CD4-positive, CD25-positive, alpha-beta regulatory T cell (primary cell): ENCODE data around the gene RAD23B. TPM values are rescaled to one million over a fixed set of nuclear protein-coding genes. Genes with fewer than 3 reads are reported as not detected.

Experiments
- ATAC-seq, 2 donors: fragments of 150-1000 bp; cut with Tn5 transposase; one replicate each; pipeline ENCODE4 v1.10.0; 2021; ENCODE audit warnings: low read depth in 2 of 2, moderate number of reproducible peaks in 2 of 2, moderate library complexity in 1 of 2
- DNase-seq, 3 donors: peaks; one replicate each; pipeline versions ENCODE4 v3.0.0 to v3.0.0-alpha.2; 2012 to 2022; ENCODE audit warnings: mixed read lengths in 1 of 3
- H3K27ac ChIP-seq: one replicate; pipeline ENCODE4 v1.7.0; 2013; ENCODE audit warnings: mild to moderate bottlenecking, low read length; ENCODE audit not compliant: insufficient read depth, poor library complexity, severe bottlenecking
- H3K27me3 ChIP-seq: one replicate; pipeline ENCODE4 v1.7.0; 2013; ENCODE audit warnings: low read length; ENCODE audit not compliant: control insufficient read depth, insufficient read depth
- H3K36me3 ChIP-seq: one replicate; pipeline ENCODE4 v1.7.0; 2013; ENCODE audit warnings: mild to moderate bottlenecking, low read length, moderate library complexity; ENCODE audit not compliant: control insufficient read depth, insufficient read depth
- H3K4me1 ChIP-seq: 2 replicates; pipeline ENCODE4 v1.7.0; 2013; ENCODE audit warnings: mild to moderate bottlenecking, low read length; ENCODE audit not compliant: insufficient read depth, control insufficient read depth, poor library complexity, severe bottlenecking
- H3K4me3 ChIP-seq: one replicate; pipeline ENCODE4 v1.7.0; 2013; ENCODE audit warnings: low read depth, mild to moderate bottlenecking, low read length, moderate library complexity
- H3K9me3 ChIP-seq, 2 experiments: 1 replicate in 1 of 2; 2 replicates in 1 of 2; pipeline ENCODE4 v1.7.0; 2013; ENCODE audit warnings: low read length in 2 of 2, mild to moderate bottlenecking in 1 of 2, moderate library complexity in 1 of 2; ENCODE audit not compliant: control insufficient read depth in 2 of 2
- H3K27ac Mint-ChIP-seq, 3 donors: one replicate each; pipeline ENCODE4 v1.8.0; 2020 to 2022; ENCODE audit warnings: mild to moderate bottlenecking in 3 of 3, mixed read lengths in 3 of 3, moderate library complexity in 2 of 3
- H3K27me3 Mint-ChIP-seq: one replicate; pipeline ENCODE4 v1.8.0; 2022; ENCODE audit warnings: mild to moderate bottlenecking, mixed read lengths
- H3K36me3 Mint-ChIP-seq: one replicate; pipeline ENCODE4 v1.8.0; 2020; ENCODE audit warnings: mixed read lengths
- H3K4me1 Mint-ChIP-seq, 4 donors: one replicate each; pipeline ENCODE4 v1.8.0; 2020 to 2022; ENCODE audit warnings: mixed read lengths in 4 of 4, mild to moderate bottlenecking in 1 of 4
- H3K4me3 Mint-ChIP-seq, 4 donors: one replicate each; pipeline ENCODE4 v1.8.0; 2020 to 2022; ENCODE audit warnings: mild to moderate bottlenecking in 4 of 4, mixed read lengths in 4 of 4, moderate library complexity in 3 of 4
- H3K9me3 Mint-ChIP-seq, 7 donors: one replicate each; pipeline ENCODE4 v1.8.0; 2020 to 2022; ENCODE audit warnings: mixed read lengths in 7 of 7, mild to moderate bottlenecking in 3 of 7, moderate library complexity in 2 of 7
- polyA plus RNA-seq, 4 donors: library from polyadenylated mRNA; unstranded; fragments of 300-500 nt; fragmentation: Illumina TruSeq; gene quantifications; one replicate each; pipeline ENCODE4 v1.2.3, GENCODE V29; 2021
- total RNA-seq: library from RNA; stranded (reverse); gene quantifications from one replicate; pipeline ENCODE4 v1.2.3, GENCODE V29; 2022

RAD23B gene
- total and polyA plus RNA-seq, 5 donors from 2014 or later = 8.9 to 65.4 (median 17.9) TPM

GRCh38 chr9:107313555-107314096 lies 30.5 kb downstream of the RAD23B start:
- no peaks in the 10 kb centered on the region for H3K9me3 Mint-ChIP-seq

GRCh38 chr9:107314763-107315162 lies 31.7 kb downstream of the RAD23B start:
- Mint-ChIP-seq H3K27me3 (no peaks in the 10 kb centered on the region), H3K27ac (peak overlapping the region in 1 of 3 donors; percentile 27), H3K4me1 (peaks cover 49 to 76% (median 70%) of the 10 kb centered on the region in 4 donors), H3K36me3 (peaks cover 57% of the 10 kb centered on the region), H3K4me3 (peak overlapping the region in 2 of 4 donors; percentile 11 to 18), H3K9me3 (no peaks in the 10 kb centered on the region)
- ATAC-seq (no peak), DNase-seq (no peak)
- no peak overlapping the region for H3K27ac ChIP-seq
- no peaks in the 10 kb centered on the region for H3K9me3 ChIP-seq
- H3K4me1 ChIP-seq = peaks cover 18% of the 10 kb centered on the region
- no peaks in the 10 kb centered on the region for H3K27me3 ChIP-seq
- H3K36me3 ChIP-seq = peaks cover 60% of the 10 kb centered on the region
- H3K4me3 ChIP-seq = no peak overlapping the region

More at GRCh38 chr9:107313555-107314096, 30.5 kb downstream of the RAD23B start:
- peaks cover 58 to 84% (median 78%) of the 10 kb centered on the region in 4 donors for H3K4me1 Mint-ChIP-seq
- no peaks in the 10 kb centered on the region for H3K27me3 Mint-ChIP-seq
- DNase-seq (no peak), ATAC-seq (no peak)
- peak overlapping the region; percentile 16 to 72 (median 62) for H3K27ac Mint-ChIP-seq
- Histone ChIP-seq H3K27ac (no peak overlapping the region), H3K36me3 (peaks cover 55% of the 10 kb centered on the region), H3K9me3 (no peaks in the 10 kb centered on the region), H3K4me3 (no peak overlapping the region), H3K27me3 (no peaks in the 10 kb centered on the region), H3K4me1 (peaks cover 24% of the 10 kb centered on the region)
- peaks cover 59% of the 10 kb centered on the region for H3K36me3 Mint-ChIP-seq
- H3K4me3 Mint-ChIP-seq = peak overlapping the region in 1 of 4 donors; percentile 32

GRCh38 chr9:107316795-107317661 lies 33.9 kb downstream of the RAD23B start:
- ATAC-seq = no peak
- Histone ChIP-seq H3K36me3 (peaks cover 69% of the 10 kb centered on the region), H3K4me1 (peaks cover 14% of the 10 kb centered on the region), H3K4me3 (peak overlapping the region; percentile 23), H3K9me3 (no peaks in the 10 kb centered on the region), H3K27me3 (no peaks in the 10 kb centered on the region), H3K27ac (no peak overlapping the region)
- peak overlapping the region in 2 of 4 donors; percentile 1 to 56 for H3K4me3 Mint-ChIP-seq
- H3K27me3 Mint-ChIP-seq = no peaks in the 10 kb centered on the region
- H3K9me3 Mint-ChIP-seq = no peaks in the 10 kb centered on the region
- no peak for DNase-seq
- peaks cover 51% of the 10 kb centered on the region for H3K36me3 Mint-ChIP-seq
- peak overlapping the region; percentile 27 to 84 (median 68) for H3K27ac Mint-ChIP-seq
- H3K4me1 Mint-ChIP-seq = peaks cover 52 to 69% (median 62%) of the 10 kb centered on the region in 4 donors

GRCh38 chr9:107322643-107323042 lies 39.6 kb downstream of the RAD23B start:
- Histone ChIP-seq H3K9me3 (peaks cover 6% of the 10 kb centered on the region in 2 experiments), H3K36me3 (peaks cover 79% of the 10 kb centered on the region), H3K4me3 (no peak overlapping the region), H3K27ac (no peak overlapping the region), H3K4me1 (peaks cover 4% of the 10 kb centered on the region), H3K27me3 (no peaks in the 10 kb centered on the region)
- H3K27me3 Mint-ChIP-seq = no peaks in the 10 kb centered on the region
- H3K4me3 Mint-ChIP-seq = no peak overlapping the region
- H3K9me3 Mint-ChIP-seq = peaks cover 0 to 7% (median 1%) of the 10 kb centered on the region in 7 donors
- H3K27ac Mint-ChIP-seq = peak overlapping the region in 1 of 3 donors; percentile 16
- peaks cover 51% of the 10 kb centered on the region for H3K36me3 Mint-ChIP-seq
- H3K4me1 Mint-ChIP-seq = peaks cover 27 to 32% (median 31%) of the 10 kb centered on the region in 4 donors
- no peak for DNase-seq
- ATAC-seq = no peak

- peaks cover 55% of the 10 kb centered on the region for H3K36me3 Mint-ChIP-seq
Observed at GRCh38 chr9:107323836-107324585, 40.9 kb downstream of the RAD23B start.

GRCh38 chr9:107325842-107326241 lies 42.8 kb downstream of the RAD23B start:
- Histone ChIP-seq H3K36me3 (peaks cover 84% of the 10 kb centered on the region), H3K4me3 (no peak overlapping the region), H3K27ac (no peak overlapping the region), H3K9me3 (peaks cover 6% of the 10 kb centered on the region in 2 experiments), H3K4me1 (no peaks in the 10 kb centered on the region), H3K27me3 (no peaks in the 10 kb centered on the region)
- Mint-ChIP-seq H3K9me3 (peaks cover 0 to 7% (median 1%) of the 10 kb centered on the region in 7 donors), H3K4me1 (peaks cover 13 to 22% (median 16%) of the 10 kb centered on the region in 4 donors), H3K27ac (peak overlapping the region in 1 of 3 donors; percentile 74), H3K27me3 (no peaks in the 10 kb centered on the region), H3K4me3 (no peak overlapping the region), H3K36me3 (peaks cover 61% of the 10 kb centered on the region)
- ATAC-seq = no peak
- DNase-seq = no peak

More at GRCh38 chr9:107323836-107324585, 40.9 kb downstream of the RAD23B start:
- Mint-ChIP-seq H3K9me3 (peaks cover 0 to 7% (median 1%) of the 10 kb centered on the region in 7 donors), H3K27ac (peak overlapping the region in 1 of 3 donors; percentile 32), H3K27me3 (no peaks in the 10 kb centered on the region), H3K4me3 (peak overlapping the region in 1 of 4 donors; percentile 58), H3K4me1 (peaks cover 20 to 27% (median 22%) of the 10 kb centered on the region in 4 donors)
- ATAC-seq = no peak
- DNase-seq = no peak
- peaks cover 6% of the 10 kb centered on the region in 2 experiments for H3K9me3 ChIP-seq
- no peak overlapping the region for H3K4me3 ChIP-seq
- H3K4me1 ChIP-seq = no peaks in the 10 kb centered on the region
- no peak overlapping the region for H3K27ac ChIP-seq
- peaks cover 82% of the 10 kb centered on the region for H3K36me3 ChIP-seq
- no peaks in the 10 kb centered on the region for H3K27me3 ChIP-seq

- Histone ChIP-seq H3K27me3 (no peaks in the 10 kb centered on the region), H3K4me3 (no peak overlapping the region), H3K27ac (no peak overlapping the region), H3K4me1 (no peaks in the 10 kb centered on the region), H3K9me3 (peaks cover 6% of the 10 kb centered on the region in 2 experiments), H3K36me3 (peaks cover 86% of the 10 kb centered on the region)
- DNase-seq (no peak), ATAC-seq (no peak)
- H3K4me3 Mint-ChIP-seq = no peak overlapping the region
- H3K27ac Mint-ChIP-seq = no peak overlapping the region
- no peaks in the 10 kb centered on the region for H3K27me3 Mint-ChIP-seq
- peaks cover 73% of the 10 kb centered on the region for H3K36me3 Mint-ChIP-seq
- H3K9me3 Mint-ChIP-seq = peaks cover 0 to 7% (median 1%) of the 10 kb centered on the region in 7 donors
- H3K4me1 Mint-ChIP-seq = peaks cover 8 to 16% (median 13%) of the 10 kb centered on the region in 4 donors
Observed at GRCh38 chr9:107328510-107328909, 45.4 kb downstream of the RAD23B start.
